ENCODE results near the gene RBFOX2. TPM values are rescaled to one million over a fixed set of nuclear protein-coding genes. Genes with fewer than 3 reads are reported as not detected.

The RBFOX2 gene
- total RNA-seq, 4 donors from 2014 or later, result 39.4 to 80.0 (median 52.9) TPM

DNA sequence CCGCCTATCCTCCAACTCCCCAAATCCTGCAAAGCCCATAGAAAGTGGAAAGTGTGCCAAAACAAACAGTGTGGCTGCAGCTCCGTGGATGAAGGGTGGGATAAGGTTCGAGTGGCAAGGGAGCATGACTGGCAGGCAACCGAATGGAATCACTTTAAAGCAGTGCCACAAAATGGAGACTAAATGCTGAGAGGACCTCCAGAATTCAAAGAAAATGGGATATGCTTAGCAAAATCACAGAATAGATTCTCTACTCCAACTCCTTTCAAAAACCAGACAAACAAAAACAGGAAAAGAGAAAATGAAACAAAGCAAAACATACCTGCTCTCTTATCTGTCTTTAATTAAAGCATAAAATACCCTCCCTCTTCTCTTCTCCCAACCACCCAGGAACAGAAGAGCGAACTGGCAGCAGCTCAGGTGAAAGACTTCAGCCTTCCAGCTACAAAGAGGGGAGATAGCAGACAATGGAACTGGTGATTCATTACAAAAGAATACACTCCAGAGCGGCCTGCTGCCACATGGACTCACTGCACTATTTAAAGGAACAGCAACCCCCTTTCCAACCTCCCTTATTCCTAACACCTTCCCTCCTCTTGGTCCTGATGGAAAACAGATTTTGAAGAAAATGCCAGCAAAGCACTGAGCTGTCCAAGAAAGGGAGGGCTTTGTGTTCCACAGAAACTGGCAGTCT, 192.5 kb downstream of the RBFOX2 start:
- no peaks in the 10 kb centered on the region for H3K9me3 ChIP-seq
- peaks cover 0 to 52% (median 0%) of the 10 kb centered on the region in 4 donors for H3K4me1 ChIP-seq
- H3K27me3 ChIP-seq, result no peaks in the 10 kb centered on the region
- no peak for TF ChIP-seq POLR2A (IDR thresholded peaks at IDR 0.05)
- TF ChIP-seq, protein P1, sequence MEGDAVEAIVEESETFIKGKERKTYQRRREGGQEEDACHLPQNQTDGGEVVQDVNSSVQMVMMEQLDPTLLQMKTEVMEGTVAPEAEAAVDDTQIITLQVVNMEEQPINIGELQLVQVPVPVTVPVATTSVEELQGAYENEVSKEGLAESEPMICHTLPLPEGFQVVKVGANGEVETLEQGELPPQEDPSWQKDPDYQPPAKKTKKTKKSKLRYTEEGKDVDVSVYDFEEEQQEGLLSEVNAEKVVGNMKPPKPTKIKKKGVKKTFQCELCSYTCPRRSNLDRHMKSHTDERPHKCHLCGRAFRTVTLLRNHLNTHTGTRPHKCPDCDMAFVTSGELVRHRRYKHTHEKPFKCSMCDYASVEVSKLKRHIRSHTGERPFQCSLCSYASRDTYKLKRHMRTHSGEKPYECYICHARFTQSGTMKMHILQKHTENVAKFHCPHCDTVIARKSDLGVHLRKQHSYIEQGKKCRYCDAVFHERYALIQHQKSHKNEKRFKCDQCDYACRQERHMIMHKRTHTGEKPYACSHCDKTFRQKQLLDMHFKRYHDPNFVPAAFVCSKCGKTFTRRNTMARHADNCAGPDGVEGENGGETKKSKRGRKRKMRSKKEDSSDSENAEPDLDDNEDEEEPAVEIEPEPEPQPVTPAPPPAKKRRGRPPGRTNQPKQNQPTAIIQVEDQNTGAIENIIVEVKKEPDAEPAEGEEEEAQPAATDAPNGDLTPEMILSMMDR (IDR thresholded peaks at IDR 0.05), result no peak
- H3K27ac ChIP-seq, result peak overlapping the region; percentile 35 to 61 (median 49)
- peak in 1 of 3 donors; percentile 64 for DNase-seq
- H3K4me3 ChIP-seq, result peak overlapping the region in 3 of 4 donors; percentile 13 to 35 (median 35)
- H3K36me3 ChIP-seq, result no peaks in the 10 kb centered on the region

DNA sequence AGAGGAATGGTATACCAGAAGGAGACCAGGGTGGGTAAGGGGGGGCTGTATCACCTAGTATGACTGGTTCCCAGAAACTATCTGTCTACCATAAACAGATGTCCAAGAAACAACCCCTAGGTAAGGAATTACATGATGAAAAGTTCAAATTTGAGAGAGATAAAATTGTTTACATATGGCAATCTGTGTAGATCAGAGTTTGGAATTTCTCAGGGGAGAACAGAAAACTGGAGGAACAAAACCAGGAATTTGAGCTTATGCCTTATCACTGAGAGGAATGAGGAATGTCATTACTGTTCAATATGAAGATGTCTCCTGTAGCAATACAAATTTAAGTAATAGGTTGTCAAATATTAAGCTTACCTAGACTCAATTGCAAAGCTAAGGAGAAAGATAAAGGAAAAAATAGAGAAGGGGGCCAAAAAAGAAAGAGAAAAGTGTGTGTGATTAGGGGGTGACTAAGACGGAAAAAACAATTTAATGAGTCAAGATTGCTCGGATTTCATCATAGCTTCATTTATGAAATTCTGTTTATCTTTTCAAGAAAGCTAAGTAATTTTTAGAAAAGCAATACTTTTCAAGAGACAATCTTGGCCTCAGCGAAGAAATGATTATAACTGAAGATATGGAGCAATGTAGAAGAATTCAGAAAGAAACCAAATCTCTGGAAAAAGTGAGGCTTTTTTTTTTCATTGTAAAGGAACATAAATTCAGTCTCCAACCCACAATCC, 193.2 kb downstream of the RBFOX2 start:
- H3K36me3 ChIP-seq, result no peaks in the 10 kb centered on the region
- peak overlapping the region; percentile 35 to 61 (median 49) for H3K27ac ChIP-seq
- H3K4me3 ChIP-seq, result peak overlapping the region in 2 of 4 donors; percentile 35
- no peaks in the 10 kb centered on the region for H3K27me3 ChIP-seq
- no peaks in the 10 kb centered on the region for H3K9me3 ChIP-seq
- H3K4me1 ChIP-seq, result peaks cover 0 to 52% (median 0%) of the 10 kb centered on the region in 4 donors
- TF ChIP-seq POLR2A (IDR thresholded peaks at IDR 0.05), result no peak
- TF ChIP-seq, protein P1 (IDR thresholded peaks at IDR 0.05), result no peak
- no peak for DNase-seq

DNA sequence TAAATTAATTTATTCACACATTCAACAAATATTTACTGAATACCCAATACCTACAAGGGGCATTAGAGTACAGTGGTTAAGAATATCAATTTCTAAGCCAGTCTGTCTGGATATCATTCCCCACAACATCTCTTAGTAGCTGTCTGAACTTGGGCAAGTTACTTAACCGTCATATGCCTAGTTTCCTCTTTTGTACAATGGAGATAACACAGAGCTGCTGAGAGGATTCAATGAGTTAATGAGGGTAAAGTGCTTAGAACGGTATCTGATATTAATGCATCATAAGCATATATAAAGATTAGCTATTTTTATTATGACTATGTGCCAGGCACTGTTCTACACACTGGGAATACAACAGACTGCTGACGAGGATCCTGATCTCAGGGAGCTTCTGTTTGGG, 194.6 kb downstream of the RBFOX2 start:
- H3K4me1 ChIP-seq, result peaks cover 0 to 46% (median 0%) of the 10 kb centered on the region in 4 donors
- peak overlapping the region in 1 of 4 donors; percentile 61 for H3K27ac ChIP-seq
- no peaks in the 10 kb centered on the region for H3K9me3 ChIP-seq
- DNase-seq, result no peak
- no peaks in the 10 kb centered on the region for H3K36me3 ChIP-seq
- TF ChIP-seq POLR2A (IDR thresholded peaks at IDR 0.05), result no peak
- TF ChIP-seq, protein P1 (IDR thresholded peaks at IDR 0.05), result no peak
- H3K4me3 ChIP-seq, result no peak overlapping the region
- no peaks in the 10 kb centered on the region for H3K27me3 ChIP-seq

DNA sequence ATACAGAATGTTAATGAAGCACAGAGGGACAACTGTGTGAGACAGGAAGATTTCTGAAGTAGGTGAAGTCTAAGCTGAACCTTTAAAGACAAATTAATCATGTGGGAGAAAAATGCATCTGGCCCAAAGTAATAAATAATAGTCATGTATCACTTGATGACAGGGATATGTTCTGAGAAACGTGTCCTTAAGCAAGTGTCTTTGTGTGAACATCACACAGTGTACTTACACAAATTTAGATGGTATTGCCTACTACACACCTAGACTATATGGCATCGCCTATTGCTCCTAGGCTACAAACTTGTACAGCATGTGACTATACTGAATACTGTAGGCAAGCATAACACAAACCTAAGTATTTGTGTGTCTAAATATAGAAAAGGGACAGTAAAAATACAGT, 198.3 kb downstream of the RBFOX2 start:
- Histone ChIP-seq H3K4me1 (peaks cover 0 to 15% (median 0%) of the 10 kb centered on the region in 4 donors), H3K27ac (no peak overlapping the region), H3K36me3 (no peaks in the 10 kb centered on the region), H3K27me3 (no peaks in the 10 kb centered on the region), H3K9me3 (no peaks in the 10 kb centered on the region), H3K4me3 (no peak overlapping the region)
- DNase-seq, result no peak
- TF ChIP-seq POLR2A (IDR thresholded peaks at IDR 0.05), result no peak
- TF ChIP-seq, protein P1 (IDR thresholded peaks at IDR 0.05), result no peak

DNA sequence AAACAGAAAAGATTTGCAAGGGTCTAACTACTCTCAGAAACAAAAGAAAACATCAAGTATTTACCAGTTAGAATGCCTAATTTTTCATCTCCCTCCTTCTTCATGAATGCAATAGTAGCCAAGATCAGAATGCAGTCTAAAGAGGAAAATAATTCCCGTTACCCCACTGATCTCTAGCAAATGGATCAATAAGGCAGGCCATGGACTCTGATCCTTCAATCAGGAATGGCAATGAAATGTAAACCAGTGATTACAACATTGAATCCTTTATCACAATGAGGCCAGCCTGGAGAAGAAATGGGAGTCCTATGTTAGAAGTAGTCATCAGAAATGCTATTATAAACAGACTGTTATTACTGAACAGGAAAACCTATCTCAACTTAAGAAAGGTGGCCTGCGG, 204.4 kb downstream of the RBFOX2 start:
- TF ChIP-seq POLR2A (IDR thresholded peaks at IDR 0.05), result no peak
- TF ChIP-seq, protein P1 (IDR thresholded peaks at IDR 0.05), result no peak

More for the DNA sequence above, 204.4 kb downstream of the RBFOX2 start:
- Histone ChIP-seq H3K36me3 (no peaks in the 10 kb centered on the region), H3K27ac (no peak overlapping the region), H3K4me1 (peaks cover 0 to 16% (median 0%) of the 10 kb centered on the region in 4 donors), H3K9me3 (no peaks in the 10 kb centered on the region), H3K4me3 (no peak overlapping the region), H3K27me3 (no peaks in the 10 kb centered on the region)
- DNase-seq, result no peak

All from Peyer's patch (tissue), 4 donors.